SK-N-SH (cell line): ENCODE data around the gene LRRC32. TPM values are rescaled to one million over a fixed set of nuclear protein-coding genes. Genes with fewer than 3 reads are reported as not detected.

ENCODE experiments used
- CTCF ChIA-PET: fragments of 300-600, 350-600 bp; formaldehyde crosslinking; extraction: SDS; loops from one replicate; lab custom pipeline; 2021; lab: Yijun Ruan, JAX
- POLR2A ChIA-PET: fragments of 350-600 bp; sonication (Branson Sonifier 250); formaldehyde crosslinking; extraction: SDS; loops from one replicate; lab custom pipeline; 2020; ENCODE audit warnings: antibody characterized with exemption, inconsistent platforms; lab: Yijun Ruan, JAX
- DNase-seq: peaks from one replicate; pipeline ENCODE4 v3.0.0; 2012
- H2AFZ ChIP-seq: fragments of 200-600 bp; sonication (generic); 2 replicates; pipeline ENCODE4 v1.8.1; 2016; ENCODE audit warnings: antibody characterized with exemption, mild to moderate bottlenecking, low read depth
- H3F3A ChIP-seq: fragments of 200-600 bp; sonication (generic); replicated peaks from 2 replicates; pipeline ENCODE3; 2016; ENCODE audit warnings: antibody characterized with exemption, mild to moderate bottlenecking; ENCODE audit not compliant: insufficient read depth
- H3K27ac ChIP-seq, 2 experiments: fragments of 200-500 bp in 1 of 2; fragments of 200-600 bp in 1 of 2; sonication (Bioruptor generic) in 1 of 2; sonication (generic), shearing (Covaris generic) in 1 of 2; 2 replicates each; pipeline versions ENCODE4 v1.5.1 to v1.6.1; 2014 to 2016; ENCODE audit warnings: low read depth in 2 of 2, inconsistent platforms in 1 of 2, low read length in 1 of 2, mild to moderate bottlenecking in 1 of 2, mixed read lengths in 1 of 2
- H3K27me3 ChIP-seq: fragments of 200-600 bp; sonication (generic), shearing (Covaris generic); 2 replicates; pipeline ENCODE4 v1.6.1; 2016; ENCODE audit warnings: mixed run types; ENCODE audit not compliant: insufficient read depth
- H3K36me3 ChIP-seq, 2 experiments: fragments of 200-500 bp in 1 of 2; fragments of 200-600 bp in 1 of 2; sonication (Bioruptor generic) in 1 of 2; sonication (generic) in 1 of 2; replicated peaks in 1 of 2; 2 replicates each; pipeline versions ENCODE3 to v1.5.1; 2014 to 2016; ENCODE audit warnings: low read length in 1 of 2, mild to moderate bottlenecking in 1 of 2; ENCODE audit not compliant: insufficient read depth in 2 of 2, control insufficient read depth in 1 of 2
- H3K4me1 ChIP-seq, 2 experiments: fragments of 200-500 bp in 1 of 2; fragments of 200-600 bp in 1 of 2; sonication (Bioruptor generic) in 1 of 2; sonication (generic), shearing (Covaris generic) in 1 of 2; 2 replicates each; pipeline versions ENCODE4 v1.5.1 to v1.6.1; 2014 to 2016; ENCODE audit warnings: low read depth in 1 of 2, low read length in 1 of 2, mixed run types in 1 of 2; ENCODE audit not compliant: insufficient read depth in 2 of 2, control insufficient read depth in 1 of 2
- H3K4me2 ChIP-seq: fragments of 200-600 bp; sonication (generic), shearing (Covaris generic); 2 replicates; pipeline ENCODE4 v1.6.1; 2017; ENCODE audit warnings: mixed run types
- H3K4me3 ChIP-seq, 2 experiments: fragments of 200-500 bp in 1 of 2; fragments of 200-600 bp in 1 of 2; sonication (Bioruptor generic) in 1 of 2; sonication (generic), shearing (Covaris generic) in 1 of 2; 2 replicates each; pipeline versions ENCODE4 v1.5.1 to v1.8.1; 2014 to 2016; ENCODE audit warnings: low read depth in 2 of 2, inconsistent platforms in 1 of 2, low read length in 1 of 2, mild to moderate bottlenecking in 1 of 2, mixed read lengths in 1 of 2, moderate library complexity in 1 of 2
- H3K79me2 ChIP-seq: fragments of 200-600 bp; sonication (generic); 2 replicates; pipeline ENCODE4 v1.8.1; 2017; ENCODE audit warnings: mild to moderate bottlenecking; ENCODE audit not compliant: insufficient read depth
- H3K9ac ChIP-seq: fragments of 200-600 bp; sonication (generic); 2 replicates; pipeline ENCODE4 v1.6.1; 2017; ENCODE audit warnings: mixed run types
- H3K9me2 ChIP-seq: fragments of 200-600 bp; sonication (generic); 2 replicates; pipeline ENCODE4 v1.6.1; 2017; ENCODE audit warnings: mixed run types
- H3K9me3 ChIP-seq: fragments of 200-600 bp; sonication (generic); 2 replicates; pipeline ENCODE4 v1.6.1; 2017; ENCODE audit warnings: mixed run types, mild to moderate bottlenecking, moderate library complexity
- H4K20me1 ChIP-seq: fragments of 200-600 bp; sonication (generic); 2 replicates; pipeline ENCODE4 v1.6.1; 2017; ENCODE audit warnings: mild to moderate bottlenecking, mixed run types; ENCODE audit not compliant: insufficient read depth
- EZH2phosphoT487 ChIP-seq: fragments of 200-600 bp; sonication (generic); IDR thresholded peaks from 2 replicates; pipeline ENCODE4 v1.6.1; 2017; ENCODE audit warnings: low read depth, mixed run types, mild to moderate bottlenecking, antibody characterized with exemption, moderate library complexity, borderline replicate concordance
- FOSL2 ChIP-seq: IDR thresholded peaks from 2 replicates; pipeline ENCODE4 v1.4.0; 2012; ENCODE audit warnings: low read depth, mild to moderate bottlenecking, moderate library complexity, borderline replicate concordance
- IRF3 ChIP-seq: fragments of 150-350 bp; IDR thresholded peaks from 2 replicates; pipeline ENCODE4 v1.6.1; 2016; ENCODE audit warnings: mild to moderate bottlenecking, low read depth, low read length
- JUND ChIP-seq: IDR thresholded peaks from 2 replicates; pipeline ENCODE4 v1.4.0; 2012
- MEF2A ChIP-seq: IDR thresholded peaks from 2 replicates; pipeline ENCODE4 v1.4.0; 2012; ENCODE audit warnings: low read depth, borderline replicate concordance
- RAD21 ChIP-seq: IDR thresholded peaks from 2 replicates; pipeline ENCODE4 v1.6.1; 2012; ENCODE audit warnings: mild to moderate bottlenecking, low read length
- RCOR1 ChIP-seq: fragments of 150-350 bp; IDR thresholded peaks from 2 replicates; pipeline ENCODE4 v1.6.1; 2017; ENCODE audit warnings: antibody characterized with exemption, low read length
- RXRA ChIP-seq: IDR thresholded peaks from 2 replicates; pipeline ENCODE4 v1.4.0; 2012; ENCODE audit warnings: low read depth, mild to moderate bottlenecking, borderline replicate concordance
- SMC3 ChIP-seq: IDR thresholded peaks from 2 replicates; pipeline ENCODE4 v1.6.1; 2012; ENCODE audit warnings: low read depth, low read length, improper control_type of control experiment
- TCF12 ChIP-seq: IDR thresholded peaks from 2 replicates; pipeline ENCODE4 v1.4.0; 2012
- WGBS: methylation state at CpG from one replicate; pipeline ENCODE4 v1.1.6; 2017; ENCODE audit warnings: low lambda C conversion rate; 5-methylcytosine and 5-hydroxymethylcytosine counted together
- polyA plus RNA-seq, 3 experiments: library from polyadenylated mRNA; depleted of rRNA; stranded (reverse); fragments of >200 nt; gene quantifications; 2 replicates each; pipeline ENCODE4 v1.2.3, GENCODE V29; 2012
- TF ChIP-seq, protein P1 (sequence below): IDR thresholded peaks from 2 replicates; pipeline ENCODE4 v1.6.1; 2012; ENCODE audit warnings: mild to moderate bottlenecking, low read depth, low read length, moderate library complexity
- TF ChIP-seq, protein P2 (sequence below): IDR thresholded peaks from 2 replicates; pipeline ENCODE4 v1.4.0; 2012; ENCODE audit warnings: low read depth, borderline replicate concordance

Gene LRRC32
- polyA plus RNA-seq, 1 of the 3 experiments (the other 2 are of a cell fraction): 0.43 TPM

DNA sequence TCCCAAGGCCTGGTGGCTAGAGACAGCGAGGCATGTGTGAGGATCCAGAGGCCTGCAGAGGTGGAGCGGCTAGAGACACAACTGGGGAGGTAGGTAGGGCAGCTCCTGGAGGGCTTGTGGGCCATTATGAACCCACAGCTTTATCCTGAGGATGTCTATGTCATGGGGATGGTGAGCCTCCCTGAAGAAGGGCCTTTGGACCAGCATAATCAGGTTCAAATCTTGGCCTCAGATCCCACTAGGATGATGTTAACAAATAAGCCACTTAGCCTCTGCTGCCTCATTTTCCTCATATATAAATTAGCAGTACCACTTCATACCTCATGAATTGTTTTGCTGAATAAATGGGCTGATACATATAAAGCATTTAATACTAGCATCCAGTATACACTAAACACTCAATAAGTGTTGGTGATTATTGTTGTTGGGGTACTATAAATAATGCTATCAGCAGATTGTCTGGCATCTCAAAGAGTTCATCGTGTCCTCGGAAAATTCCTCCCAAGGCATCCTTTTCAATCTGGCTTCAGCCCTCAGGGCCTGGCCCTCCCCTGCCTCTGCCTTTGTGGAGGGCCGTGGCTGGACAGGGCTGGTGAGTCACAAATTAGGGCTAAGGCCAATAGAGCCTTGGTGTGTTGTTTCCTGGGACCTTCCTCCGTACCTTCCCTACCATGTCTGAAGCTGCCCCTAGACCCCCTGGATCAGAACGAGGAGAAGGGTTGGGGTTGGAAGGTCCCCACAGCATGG lies 30.9 kb upstream of the LRRC32 start:
- Histone ChIP-seq H3F3A (peaks cover 11% of the 10 kb centered on the region), H3K9ac (no peak overlapping the region), H2AFZ (peak overlapping the region; percentile 29; the same call in 1 of the 2 replicates), H3K4me1 (peaks cover 10 to 17% of the 10 kb centered on the region in 2 experiments; a peak in 3 of 4 replicates), H3K9me2 (no peaks in the 10 kb centered on the region), H3K27me3 (no peaks in the 10 kb centered on the region), H3K79me2 (no peaks in the 10 kb centered on the region), H3K4me2 (peak overlapping the region; percentile 48; the same call in 1 of the 2 replicates), H4K20me1 (no peaks in the 10 kb centered on the region), H3K27ac (no peak overlapping the region), H3K9me3 (no peaks in the 10 kb centered on the region), H3K36me3 (no peaks in the 10 kb centered on the region), H3K4me3 (no peak overlapping the region)
- WGBS: 62% methylated on average over 6 of the region's 7 CpGs
- TF ChIP-seq MEF2A: no peak
- TF ChIP-seq FOSL2: peak; percentile 49; the same call in 1 of the 2 replicates
- no peak for TF ChIP-seq EZH2phosphoT487
- TF ChIP-seq JUND: no peak
- TF ChIP-seq, protein P1, sequence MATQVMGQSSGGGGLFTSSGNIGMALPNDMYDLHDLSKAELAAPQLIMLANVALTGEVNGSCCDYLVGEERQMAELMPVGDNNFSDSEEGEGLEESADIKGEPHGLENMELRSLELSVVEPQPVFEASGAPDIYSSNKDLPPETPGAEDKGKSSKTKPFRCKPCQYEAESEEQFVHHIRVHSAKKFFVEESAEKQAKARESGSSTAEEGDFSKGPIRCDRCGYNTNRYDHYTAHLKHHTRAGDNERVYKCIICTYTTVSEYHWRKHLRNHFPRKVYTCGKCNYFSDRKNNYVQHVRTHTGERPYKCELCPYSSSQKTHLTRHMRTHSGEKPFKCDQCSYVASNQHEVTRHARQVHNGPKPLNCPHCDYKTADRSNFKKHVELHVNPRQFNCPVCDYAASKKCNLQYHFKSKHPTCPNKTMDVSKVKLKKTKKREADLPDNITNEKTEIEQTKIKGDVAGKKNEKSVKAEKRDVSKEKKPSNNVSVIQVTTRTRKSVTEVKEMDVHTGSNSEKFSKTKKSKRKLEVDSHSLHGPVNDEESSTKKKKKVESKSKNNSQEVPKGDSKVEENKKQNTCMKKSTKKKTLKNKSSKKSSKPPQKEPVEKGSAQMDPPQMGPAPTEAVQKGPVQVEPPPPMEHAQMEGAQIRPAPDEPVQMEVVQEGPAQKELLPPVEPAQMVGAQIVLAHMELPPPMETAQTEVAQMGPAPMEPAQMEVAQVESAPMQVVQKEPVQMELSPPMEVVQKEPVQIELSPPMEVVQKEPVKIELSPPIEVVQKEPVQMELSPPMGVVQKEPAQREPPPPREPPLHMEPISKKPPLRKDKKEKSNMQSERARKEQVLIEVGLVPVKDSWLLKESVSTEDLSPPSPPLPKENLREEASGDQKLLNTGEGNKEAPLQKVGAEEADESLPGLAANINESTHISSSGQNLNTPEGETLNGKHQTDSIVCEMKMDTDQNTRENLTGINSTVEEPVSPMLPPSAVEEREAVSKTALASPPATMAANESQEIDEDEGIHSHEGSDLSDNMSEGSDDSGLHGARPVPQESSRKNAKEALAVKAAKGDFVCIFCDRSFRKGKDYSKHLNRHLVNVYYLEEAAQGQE: peak; percentile 63; the same call in 1 of the 2 replicates
- POLR2A ChIA-PET: no interaction called here
- CTCF ChIA-PET: interaction anchor here (1.1 to 4.0 kb wide), 4 partner anchors 20 to 32 kb away, joined by 3 to 25 read pairs (median 3); no protein-coding TSS in a partner anchor
- DNase-seq: no peak

DNA sequence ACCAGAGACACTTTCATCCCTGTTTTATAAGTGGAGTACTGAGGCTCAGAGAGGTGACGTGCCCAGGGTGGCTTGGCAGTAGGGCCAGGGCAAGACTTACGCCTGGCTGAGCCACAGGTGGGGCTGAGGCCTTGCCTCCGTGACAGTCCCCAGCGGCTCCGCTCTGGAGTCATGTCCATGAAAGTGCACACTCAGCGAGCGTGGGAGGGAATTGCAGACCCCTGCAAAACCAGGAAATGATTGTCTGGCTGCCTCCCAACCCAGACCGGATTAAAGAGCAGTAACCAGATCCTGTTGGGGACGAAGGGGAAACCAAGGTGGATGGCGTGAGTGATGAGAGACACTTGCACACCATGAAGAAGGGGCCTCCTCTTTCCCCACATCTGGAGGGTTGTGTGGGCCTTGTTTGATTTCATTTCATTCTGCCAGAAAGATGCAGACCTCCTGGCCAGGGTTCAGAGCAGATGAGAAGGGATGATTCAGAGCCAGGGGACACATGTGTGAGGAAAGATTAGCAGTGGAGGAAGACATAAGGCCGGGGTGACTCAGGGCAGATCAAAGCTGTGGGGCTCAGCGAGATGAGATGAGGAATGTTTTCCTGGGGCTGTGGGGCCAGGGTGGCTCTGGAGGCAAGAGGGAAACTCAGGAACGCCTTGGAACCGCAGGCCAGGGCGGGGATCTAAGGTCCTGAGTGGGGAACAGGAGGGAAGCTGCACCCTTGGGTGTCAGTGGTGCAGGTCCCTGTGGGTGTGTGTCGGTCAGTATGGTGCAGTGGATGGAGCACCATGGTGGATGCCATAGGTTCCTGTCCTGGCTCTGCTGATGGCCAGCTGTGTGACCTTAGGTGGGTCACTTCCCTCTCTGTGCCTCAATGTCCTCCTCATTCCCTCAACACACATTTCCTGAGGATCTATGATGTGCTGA lies 29.9 kb upstream of the LRRC32 start:
- Histone ChIP-seq H3K27ac (peak overlapping the region; percentile 48 to 54; a peak in 3 of 4 replicates), H3K4me2 (peak overlapping the region; percentile 48; the same call in 1 of the 2 replicates), H3F3A (peaks cover 11% of the 10 kb centered on the region), H3K4me1 (peaks cover 10 to 17% of the 10 kb centered on the region in 2 experiments; a peak in 3 of 4 replicates), H3K79me2 (no peaks in the 10 kb centered on the region), H3K4me3 (no peak overlapping the region), H3K9me2 (no peaks in the 10 kb centered on the region), H3K9ac (no peak overlapping the region), H3K36me3 (no peaks in the 10 kb centered on the region), H4K20me1 (no peaks in the 10 kb centered on the region), H2AFZ (no peak overlapping the region), H3K9me3 (no peaks in the 10 kb centered on the region), H3K27me3 (no peaks in the 10 kb centered on the region)
- ChIA-PET CTCF (interaction anchor here (1.1 to 1.4 kb wide), 3 partner anchors 21 to 34 kb away, joined by 3 read pairs; no protein-coding TSS in a partner anchor), POLR2A (no interaction called here)
- peak; percentile 57 for DNase-seq
- 28% methylated on average over 11 of the region's 16 CpGs for WGBS
- no peak for TF ChIP-seq RAD21
- TF ChIP-seq SMC3: no peak
- TF ChIP-seq TCF12: peak; percentile 97
- TF ChIP-seq, protein P1: no peak
- no peak; the same call in 1 of the 2 replicates for TF ChIP-seq RXRA
- TF ChIP-seq, protein P2, sequence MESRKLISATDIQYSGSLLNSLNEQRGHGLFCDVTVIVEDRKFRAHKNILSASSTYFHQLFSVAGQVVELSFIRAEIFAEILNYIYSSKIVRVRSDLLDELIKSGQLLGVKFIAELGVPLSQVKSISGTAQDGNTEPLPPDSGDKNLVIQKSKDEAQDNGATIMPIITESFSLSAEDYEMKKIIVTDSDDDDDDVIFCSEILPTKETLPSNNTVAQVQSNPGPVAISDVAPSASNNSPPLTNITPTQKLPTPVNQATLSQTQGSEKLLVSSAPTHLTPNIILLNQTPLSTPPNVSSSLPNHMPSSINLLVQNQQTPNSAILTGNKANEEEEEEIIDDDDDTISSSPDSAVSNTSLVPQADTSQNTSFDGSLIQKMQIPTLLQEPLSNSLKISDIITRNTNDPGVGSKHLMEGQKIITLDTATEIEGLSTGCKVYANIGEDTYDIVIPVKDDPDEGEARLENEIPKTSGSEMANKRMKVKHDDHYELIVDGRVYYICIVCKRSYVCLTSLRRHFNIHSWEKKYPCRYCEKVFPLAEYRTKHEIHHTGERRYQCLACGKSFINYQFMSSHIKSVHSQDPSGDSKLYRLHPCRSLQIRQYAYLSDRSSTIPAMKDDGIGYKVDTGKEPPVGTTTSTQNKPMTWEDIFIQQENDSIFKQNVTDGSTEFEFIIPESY: no peak
- no peak for TF ChIP-seq IRF3
- TF ChIP-seq RCOR1: no peak
